Effector memory CD8-positive, alpha-beta T cell (primary cell): ENCODE results near the gene MANBA.
A peak's percentile ranks its signal among the peaks of the same experiment; 100 is the strongest.

ENCODE experiments used
- ATAC-seq: fragments of 150-1000 bp; cut with Tn5 transposase; replicated peaks from 2 replicates; pipeline ENCODE4 v1.10.0; 2021; ENCODE audit warnings: mild to moderate bottlenecking, moderate library complexity
- DNase-seq, 3 experiments: peaks; one replicate each; pipeline ENCODE4 v3.0.0; 2021
- H3K27ac Mint-ChIP-seq, 2 donors: one replicate each; pipeline ENCODE4 v1.8.0; 2022; ENCODE audit warnings: mild to moderate bottlenecking in 2 of 2, mixed read lengths in 2 of 2, moderate library complexity in 2 of 2
- H3K27me3 Mint-ChIP-seq, 2 donors: one replicate each; pipeline ENCODE4 v1.8.0; 2022; ENCODE audit warnings: mixed read lengths in 2 of 2
- H3K36me3 Mint-ChIP-seq: one replicate; pipeline ENCODE4 v1.8.0; 2022; ENCODE audit warnings: mild to moderate bottlenecking, moderate library complexity, mixed read lengths; ENCODE audit not compliant: insufficient read depth
- H3K4me1 Mint-ChIP-seq, 2 donors: one replicate each; pipeline ENCODE4 v1.8.0; 2022; ENCODE audit warnings: low read depth in 2 of 2, mixed read lengths in 2 of 2
- H3K4me3 Mint-ChIP-seq, 2 donors: one replicate each; pipeline ENCODE4 v1.8.0; 2022; ENCODE audit warnings: mild to moderate bottlenecking in 2 of 2, mixed read lengths in 2 of 2, moderate library complexity in 2 of 2
- H3K9me3 Mint-ChIP-seq, 2 donors: one replicate each; pipeline ENCODE4 v1.8.0; 2022; ENCODE audit warnings: mixed read lengths in 2 of 2

The MANBA gene

GRCh38 chr4:102665527-102665926, 95.2 kb downstream of the MANBA start:
- ATAC-seq (no peak), DNase-seq (no peak)
- no peaks in the 10 kb centered on the region for H3K27me3 Mint-ChIP-seq
- H3K9me3 Mint-ChIP-seq, result no peaks in the 10 kb centered on the region
- H3K36me3 Mint-ChIP-seq, result peaks cover 34% of the 10 kb centered on the region
- H3K4me3 Mint-ChIP-seq, result no peak overlapping the region
- H3K4me1 Mint-ChIP-seq, result no peaks in the 10 kb centered on the region
- no peak overlapping the region for H3K27ac Mint-ChIP-seq

- Mint-ChIP-seq H3K36me3 (peaks cover 22% of the 10 kb centered on the region), H3K27me3 (no peaks in the 10 kb centered on the region), H3K4me3 (no peak overlapping the region), H3K27ac (no peak overlapping the region), H3K9me3 (no peaks in the 10 kb centered on the region), H3K4me1 (no peaks in the 10 kb centered on the region)
- DNase-seq, result no peak
- ATAC-seq, result no peak
Measured at GRCh38 chr4:102663073-102663472, 97.7 kb downstream of the MANBA start.

GRCh38 chr4:102657206-102657605, 103.6 kb downstream of the MANBA start:
- Mint-ChIP-seq H3K36me3 (peaks cover 3% of the 10 kb centered on the region), H3K9me3 (no peaks in the 10 kb centered on the region), H3K4me3 (no peak overlapping the region), H3K27me3 (no peaks in the 10 kb centered on the region), H3K27ac (no peak overlapping the region), H3K4me1 (no peaks in the 10 kb centered on the region)
- no peak for ATAC-seq
- no peak for DNase-seq

- Mint-ChIP-seq H3K27ac (peak overlapping the region in 1 of 2 donors; percentile 20), H3K27me3 (no peaks in the 10 kb centered on the region), H3K4me3 (no peak overlapping the region), H3K4me1 (no peaks in the 10 kb centered on the region), H3K9me3 (no peaks in the 10 kb centered on the region), H3K36me3 (peaks cover 18% of the 10 kb centered on the region)
- ATAC-seq (no peak), DNase-seq (no peak)
Measured at GRCh38 chr4:102647117-102647516, 113.7 kb downstream of the MANBA start.

GRCh38 chr4:102642631-102643298, 118.0 kb downstream of the MANBA start:
- DNase-seq (no peak), ATAC-seq (no peak)
- peaks cover 0 to 4% of the 10 kb centered on the region in 2 donors for H3K4me1 Mint-ChIP-seq
- H3K36me3 Mint-ChIP-seq, result no peaks in the 10 kb centered on the region
- no peaks in the 10 kb centered on the region for H3K9me3 Mint-ChIP-seq
- no peaks in the 10 kb centered on the region for H3K27me3 Mint-ChIP-seq
- H3K4me3 Mint-ChIP-seq, result no peak overlapping the region
- no peak overlapping the region for H3K27ac Mint-ChIP-seq

- no peak overlapping the region for H3K27ac Mint-ChIP-seq
- peaks cover 0 to 4% of the 10 kb centered on the region in 2 donors for H3K4me1 Mint-ChIP-seq
- no peaks in the 10 kb centered on the region for H3K9me3 Mint-ChIP-seq
- no peak overlapping the region for H3K4me3 Mint-ChIP-seq
- DNase-seq (no peak), ATAC-seq (no peak)
- no peaks in the 10 kb centered on the region for H3K36me3 Mint-ChIP-seq
- H3K27me3 Mint-ChIP-seq, result no peaks in the 10 kb centered on the region
Measured at GRCh38 chr4:102641793-102642192, 119.0 kb downstream of the MANBA start.

GRCh38 chr4:102640669-102641068, 120.1 kb downstream of the MANBA start:
- Mint-ChIP-seq H3K4me3 (no peak overlapping the region), H3K9me3 (no peaks in the 10 kb centered on the region), H3K4me1 (peaks cover 0 to 4% of the 10 kb centered on the region in 2 donors), H3K27me3 (no peaks in the 10 kb centered on the region), H3K36me3 (no peaks in the 10 kb centered on the region), H3K27ac (peak overlapping the region in 1 of 2 donors; percentile 1)
- DNase-seq (no peak), ATAC-seq (no peak)

GRCh38 chr4:102639598-102639997, 121.2 kb downstream of the MANBA start:
- no peak for ATAC-seq
- Mint-ChIP-seq H3K27me3 (no peaks in the 10 kb centered on the region), H3K4me3 (no peak overlapping the region), H3K4me1 (peaks cover 2 to 4% of the 10 kb centered on the region in 2 donors), H3K36me3 (no peaks in the 10 kb centered on the region), H3K27ac (peak overlapping the region; percentile 19 to 74), H3K9me3 (no peaks in the 10 kb centered on the region)
- DNase-seq, result no peak

GRCh38 chr4:102638621-102639020, 122.1 kb downstream of the MANBA start:
- DNase-seq (no peak), ATAC-seq (no peak)
- Mint-ChIP-seq H3K36me3 (no peaks in the 10 kb centered on the region), H3K9me3 (no peaks in the 10 kb centered on the region), H3K27ac (peak overlapping the region in 1 of 2 donors; percentile 35), H3K4me1 (peaks cover 2 to 4% of the 10 kb centered on the region in 2 donors), H3K4me3 (no peak overlapping the region), H3K27me3 (no peaks in the 10 kb centered on the region)

- Mint-ChIP-seq H3K9me3 (no peaks in the 10 kb centered on the region), H3K4me1 (peaks cover 2 to 4% of the 10 kb centered on the region in 2 donors), H3K36me3 (no peaks in the 10 kb centered on the region), H3K27me3 (no peaks in the 10 kb centered on the region), H3K27ac (no peak overlapping the region), H3K4me3 (no peak overlapping the region)
- ATAC-seq, result no peak
- no peak for DNase-seq
Measured at GRCh38 chr4:102637391-102637790, 123.4 kb downstream of the MANBA start.

- Mint-ChIP-seq H3K36me3 (peaks cover 2% of the 10 kb centered on the region), H3K27ac (no peak overlapping the region), H3K27me3 (no peaks in the 10 kb centered on the region), H3K4me1 (peaks cover 22 to 26% of the 10 kb centered on the region in 2 donors), H3K9me3 (no peaks in the 10 kb centered on the region), H3K4me3 (no peak overlapping the region)
- DNase-seq (no peak), ATAC-seq (no peak)
Measured at GRCh38 chr4:102633100-102633499, 127.7 kb downstream of the MANBA start.

GRCh38 chr4:102632241-102633065, 128.3 kb downstream of the MANBA start:
- H3K27me3 Mint-ChIP-seq, result no peaks in the 10 kb centered on the region
- H3K4me3 Mint-ChIP-seq, result no peak overlapping the region
- H3K9me3 Mint-ChIP-seq, result no peaks in the 10 kb centered on the region
- no peak for ATAC-seq
- no peak for DNase-seq
- peak overlapping the region; percentile 90 to 92 for H3K27ac Mint-ChIP-seq
- H3K36me3 Mint-ChIP-seq, result peaks cover 2% of the 10 kb centered on the region
- H3K4me1 Mint-ChIP-seq, result peaks cover 22 to 26% of the 10 kb centered on the region in 2 donors

GRCh38 chr4:102631616-102632015, 129.2 kb downstream of the MANBA start:
- no peaks in the 10 kb centered on the region for H3K27me3 Mint-ChIP-seq
- no peak for ATAC-seq
- peaks cover 2% of the 10 kb centered on the region for H3K36me3 Mint-ChIP-seq
- peak overlapping the region in 1 of 2 donors; percentile 6 for H3K4me3 Mint-ChIP-seq
- H3K4me1 Mint-ChIP-seq, result peaks cover 22 to 26% of the 10 kb centered on the region in 2 donors
- no peak for DNase-seq
- peak overlapping the region; percentile 90 to 92 for H3K27ac Mint-ChIP-seq
- H3K9me3 Mint-ChIP-seq, result no peaks in the 10 kb centered on the region

- no peaks in the 10 kb centered on the region for H3K27me3 Mint-ChIP-seq
- peaks cover 25 to 36% of the 10 kb centered on the region in 2 donors for H3K4me1 Mint-ChIP-seq
- peak overlapping the region; percentile 90 to 92 for H3K27ac Mint-ChIP-seq
- peaks cover 2% of the 10 kb centered on the region for H3K36me3 Mint-ChIP-seq
- peak overlapping the region in 1 of 2 donors; percentile 11 for H3K4me3 Mint-ChIP-seq
- DNase-seq, result no peak
- H3K9me3 Mint-ChIP-seq, result no peaks in the 10 kb centered on the region
- ATAC-seq, result no peak
Measured at GRCh38 chr4:102629673-102630072, 131.1 kb downstream of the MANBA start.
